22Rv1 (cell line): ENCODE results near the gene GLOD4.
"Not testable (repeated sequence)": the region's sequence is repeated elsewhere in the genome, so short reads cannot be mapped to it uniquely, and the experiment has no call there.

Experiments
- CTCF ChIP-seq: fragments of 450-650 bp; IDR thresholded peaks from 2 replicates; pipeline ENCODE4 v1.5.1; 2017; ENCODE audit warnings: mild to moderate bottlenecking
- ZFX ChIP-seq: fragments of 450-650 bp; IDR thresholded peaks from 2 replicates; pipeline ENCODE4 v1.6.1; 2017; ENCODE audit warnings: antibody characterized with exemption, borderline replicate concordance

GRCh38 chr17:748604-749003, 33.5 kb downstream of the GLOD4 start:
- not testable (repeated sequence) for TF ChIP-seq CTCF, ZFX
